ENCODE data around the gene IFIT1B.

GRCh38 chr10:89339875-89340274 is 38.0 kb upstream of the IFIT1B start:
- TF ChIP-seq CTCF (conservative IDR thresholded peaks at IDR 0.05) (no peak), EZH2 (IDR thresholded peaks at IDR 0.05; ENCODE audit: low read depth) (no peak)

All from PC-9 (cell line).